HuH-7.5 (cell line): Measurements from ENCODE around the gene SPINT2.
"Not testable (repeated sequence)": the region's sequence is repeated elsewhere in the genome, so short reads cannot be mapped to it uniquely, and the experiment has no call there.

ENCODE experiments used
- DNase-seq: peaks from one replicate; pipeline ENCODE4 v3.0.0; 2011; ENCODE audit warnings: low spot score

SPINT2 gene

DNA sequence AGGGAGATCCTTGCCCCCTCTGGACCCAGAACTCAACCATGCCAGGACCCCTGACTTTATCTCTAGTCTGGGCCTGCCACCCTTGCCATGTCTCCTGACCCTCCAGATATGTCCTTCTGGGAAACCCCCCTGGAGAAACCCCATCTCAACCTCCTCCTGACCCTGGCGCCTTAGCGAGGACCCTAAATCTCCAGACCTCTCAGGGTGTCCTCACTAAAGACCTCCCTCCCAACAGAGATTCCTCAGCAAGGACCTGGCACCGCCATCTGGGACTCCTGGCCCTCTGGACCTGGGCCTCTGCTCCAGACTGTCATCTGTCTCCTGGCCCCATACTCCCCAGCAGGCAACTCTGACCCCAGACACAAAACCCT lies 56.6 kb downstream of the SPINT2 start:
- DNase-seq: no peak

- no peak for DNase-seq
Observed at GRCh38 chr19:38321646-38322196, 57.3 kb downstream of the SPINT2 start.

GRCh38 chr19:38323291-38323690 lies 58.9 kb downstream of the SPINT2 start:
- DNase-seq: no peak

DNA sequence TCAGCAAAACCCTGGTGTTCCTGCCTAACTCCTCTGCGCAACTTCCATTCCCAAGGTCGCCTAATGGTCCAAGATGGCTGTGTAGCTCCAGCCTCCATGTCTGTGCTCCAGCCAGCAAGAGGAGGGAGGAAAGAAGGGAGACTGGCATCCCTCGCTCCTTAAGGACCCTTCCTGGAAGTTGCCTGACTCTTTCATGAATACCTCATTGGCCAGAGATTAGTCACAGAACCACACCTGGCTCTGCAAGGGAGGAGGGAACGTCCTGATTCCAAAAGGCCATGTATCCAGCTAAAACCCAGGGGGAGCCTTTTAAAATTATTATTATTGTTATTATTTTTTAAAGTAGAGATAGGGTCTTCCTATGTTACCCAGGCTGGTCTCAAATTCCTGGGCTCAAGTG lies 60.1 kb downstream of the SPINT2 start:
- no peak for DNase-seq

DNA sequence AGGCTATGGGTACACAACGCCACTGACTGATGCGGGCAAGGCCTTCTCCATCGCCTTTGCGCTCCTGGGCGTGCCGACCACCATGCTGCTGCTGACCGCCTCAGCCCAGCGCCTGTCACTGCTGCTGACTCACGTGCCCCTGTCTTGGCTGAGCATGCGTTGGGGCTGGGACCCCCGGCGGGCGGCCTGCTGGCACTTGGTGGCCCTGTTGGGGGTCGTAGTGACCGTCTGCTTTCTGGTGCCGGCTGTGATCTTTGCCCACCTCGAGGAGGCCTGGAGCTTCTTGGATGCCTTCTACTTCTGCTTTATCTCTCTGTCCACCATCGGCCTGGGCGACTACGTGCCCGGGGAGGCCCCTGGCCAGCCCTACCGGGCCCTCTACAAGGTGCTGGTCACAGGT lies 62.2 kb downstream of the SPINT2 start:
- DNase-seq: no peak

GRCh38 chr19:38329651-38330050 lies 65.3 kb downstream of the SPINT2 start:
- no peak for DNase-seq

GRCh38 chr19:38331728-38332127 lies 67.4 kb downstream of the SPINT2 start:
- DNase-seq: no peak

DNA sequence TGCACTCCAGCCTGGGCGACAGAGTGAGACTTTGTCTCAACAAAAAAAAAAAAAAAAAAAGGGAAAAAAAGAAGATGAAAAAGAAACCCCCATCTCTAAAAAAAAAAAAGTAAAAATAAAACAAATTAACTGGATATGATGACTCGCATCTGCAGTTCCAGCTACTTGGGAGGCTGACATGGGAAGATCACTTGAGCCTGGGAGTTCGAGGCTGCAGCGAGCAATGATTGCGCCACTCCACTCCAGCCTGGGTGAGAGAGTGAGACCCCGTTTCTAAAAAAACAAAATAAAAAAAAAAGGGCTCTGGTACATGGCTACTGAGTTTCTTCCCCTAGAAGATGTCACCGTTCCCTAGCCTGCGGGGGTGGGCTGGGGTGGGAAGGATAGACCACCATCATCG lies 68.9 kb downstream of the SPINT2 start:
- DNase-seq: no peak

DNA sequence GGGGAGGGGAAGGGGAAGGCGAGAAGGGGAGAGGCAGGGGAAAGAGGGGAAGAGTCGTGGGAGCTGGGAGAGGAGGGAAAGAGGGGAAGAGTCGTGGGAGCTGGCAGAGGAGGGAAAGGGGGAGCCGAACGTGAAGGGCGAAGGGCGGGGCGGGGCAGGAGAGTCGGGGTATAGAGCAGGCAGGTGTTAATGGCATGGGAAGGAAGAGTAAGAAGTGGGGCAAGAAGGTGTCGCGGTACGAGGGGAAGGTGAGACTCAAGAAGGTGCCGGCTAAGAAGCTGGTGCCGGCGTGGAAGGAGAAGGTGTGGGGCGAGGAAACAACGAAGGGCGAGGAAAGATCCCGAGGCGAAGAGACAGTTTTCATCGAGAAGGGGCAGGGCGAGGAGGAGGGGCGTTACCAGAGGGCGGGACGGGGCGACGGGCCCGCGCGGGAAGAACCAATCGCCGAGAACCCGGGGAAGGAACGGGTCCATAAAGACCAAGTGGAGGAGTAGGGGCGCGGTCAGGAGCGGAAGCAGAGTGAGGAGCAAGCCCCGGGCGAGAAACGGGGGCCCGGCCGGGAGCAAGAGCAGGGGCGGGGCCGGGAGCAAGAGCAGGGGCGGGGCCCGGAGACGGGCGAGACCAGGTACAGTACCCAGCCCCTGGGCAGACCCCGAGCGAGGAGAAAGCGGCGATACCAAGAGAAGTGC lies 71.7 kb downstream of the SPINT2 start:
- DNase-seq: peak; percentile 93

GRCh38 chr19:38336638-38337359 lies 72.4 kb downstream of the SPINT2 start:
- peak; percentile 74 for DNase-seq

GRCh38 chr19:38337360-38337653 lies 72.9 kb downstream of the SPINT2 start:
- DNase-seq: no peak

DNA sequence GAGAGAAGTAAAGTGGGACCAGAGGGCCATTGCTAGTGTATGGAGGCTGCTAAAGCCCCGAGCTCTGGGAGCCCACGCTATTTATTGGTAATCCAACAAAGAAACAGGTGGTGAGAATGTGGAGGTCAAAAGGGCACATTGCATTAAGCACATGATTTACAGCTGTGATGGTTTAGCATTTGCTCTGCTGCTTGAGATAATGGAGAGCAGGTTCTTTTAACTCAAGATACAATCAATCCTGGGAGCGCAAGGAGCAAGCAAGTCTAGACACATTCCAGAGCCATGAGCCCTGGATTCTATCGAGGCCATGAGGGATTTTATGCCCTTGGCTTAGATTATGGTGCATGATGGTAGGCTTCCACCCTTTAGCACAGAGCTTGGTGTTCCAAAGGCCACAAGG lies 74.6 kb downstream of the SPINT2 start:
- DNase-seq: not testable (repeated sequence)

DNA sequence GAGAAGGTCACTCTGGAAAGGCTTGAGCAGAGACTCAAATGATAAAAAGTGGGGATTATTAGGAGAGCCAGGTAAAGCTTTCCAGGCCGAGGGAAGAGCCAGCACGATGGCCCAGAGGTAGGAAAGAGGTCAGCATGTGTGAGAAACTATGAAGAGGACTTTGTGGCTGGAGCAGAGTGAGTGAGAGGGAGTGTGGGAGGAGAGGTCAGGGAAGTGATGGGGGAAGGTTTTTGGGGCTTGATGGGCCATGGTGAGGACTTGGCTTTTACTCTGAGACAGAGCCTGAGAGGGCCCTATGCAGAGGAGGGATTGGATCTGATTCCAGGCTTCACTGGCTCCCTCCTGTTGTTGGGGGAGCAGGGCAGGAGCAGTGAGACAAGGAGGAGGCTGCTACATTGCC lies 76.6 kb downstream of the SPINT2 start:
- no peak for DNase-seq
